ENCODE results near the gene FAM219A.

Gene FAM219A, protein sequence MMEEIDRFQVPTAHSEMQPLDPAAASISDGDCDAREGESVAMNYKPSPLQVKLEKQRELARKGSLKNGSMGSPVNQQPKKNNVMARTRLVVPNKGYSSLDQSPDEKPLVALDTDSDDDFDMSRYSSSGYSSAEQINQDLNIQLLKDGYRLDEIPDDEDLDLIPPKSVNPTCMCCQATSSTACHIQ

DNA sequence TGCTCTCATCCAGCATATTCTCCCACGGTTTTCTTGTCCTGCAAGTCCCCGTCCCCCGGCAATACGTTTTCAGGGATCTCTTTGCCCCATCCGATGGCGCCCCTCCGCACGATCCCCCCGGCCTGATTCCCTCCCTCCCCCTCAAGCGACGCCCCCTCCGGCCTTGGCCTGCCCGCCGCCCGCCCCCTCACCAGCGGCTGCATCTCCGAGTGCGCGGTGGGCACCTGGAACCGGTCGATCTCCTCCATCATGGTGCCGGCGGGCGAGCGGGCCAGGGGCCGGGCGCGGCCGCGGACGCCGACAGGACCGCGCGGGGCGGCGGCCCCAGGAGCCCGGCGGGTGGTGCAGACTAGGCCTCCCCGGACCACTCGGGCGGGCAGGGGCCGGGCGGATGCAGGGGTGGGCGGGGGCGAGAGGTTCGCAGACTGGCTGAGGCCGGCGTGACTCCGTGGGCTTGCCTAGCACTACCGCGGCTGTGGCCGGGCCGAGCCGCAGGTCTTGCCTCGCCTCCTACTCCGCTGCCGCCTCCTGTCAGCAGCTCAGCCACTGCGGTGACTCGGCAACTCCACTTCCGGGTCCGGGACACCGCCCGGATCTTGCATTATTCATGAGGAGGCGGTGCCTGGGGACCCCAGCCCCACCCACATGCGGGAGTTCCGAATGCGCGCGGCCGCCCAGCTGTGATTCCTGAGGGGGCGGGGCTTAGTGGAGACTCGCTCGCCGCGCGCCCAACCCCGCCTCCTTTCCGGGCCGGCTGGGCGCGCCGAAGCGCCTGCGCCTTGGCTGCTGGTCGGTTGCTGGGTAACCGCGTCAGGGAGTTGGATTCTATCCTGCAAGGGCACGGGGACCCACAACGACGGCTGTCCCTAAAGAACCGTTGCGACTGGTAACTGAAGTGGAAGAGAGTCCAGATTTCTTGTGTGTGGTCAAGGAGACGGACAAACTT is at the start of gene FAM219A, which contains the start of gene DNAI1:
Gene FAM219A, minus strand, starts transcription at position 558 of the 946 bp plus-strand sequence. Its CDS starts 307 bp downstream, at position 251.
Gene DNAI1, plus strand, starts transcription at position 793 of the 946 bp plus-strand sequence. CDS start 201 bp downstream, outside the sequence.
- in situ Hi-C loops (cut with MboI; ENCODE audit: low sequenced_read_pairs): no loop called here

DNA sequence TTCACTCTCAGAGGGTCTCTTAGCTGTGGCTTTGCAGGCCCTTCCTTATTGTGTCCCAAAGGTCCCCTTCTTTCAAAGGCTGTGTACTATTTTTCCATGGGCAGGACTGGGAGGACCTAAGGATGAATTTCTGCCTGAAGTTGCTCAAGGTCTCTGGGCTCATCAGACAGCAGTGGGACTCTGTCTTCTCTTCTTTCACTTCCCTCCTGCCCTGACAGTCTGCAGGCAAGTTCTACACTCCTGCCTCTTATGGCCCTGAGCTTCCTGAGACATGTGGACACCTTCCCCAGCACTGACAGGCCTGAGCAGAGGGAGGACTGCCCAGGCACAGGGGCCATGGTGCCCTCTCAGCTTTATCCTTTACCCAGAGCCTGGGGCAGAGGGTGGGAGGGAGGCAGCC is 49.6 kb upstream of the FAM219A start:
- in situ Hi-C loops (cut with MboI; ENCODE audit: low sequenced_read_pairs): loop anchor here (10.0 kb wide), 1 partner anchor 83 kb away; no protein-coding TSS in a partner anchor

DNA sequence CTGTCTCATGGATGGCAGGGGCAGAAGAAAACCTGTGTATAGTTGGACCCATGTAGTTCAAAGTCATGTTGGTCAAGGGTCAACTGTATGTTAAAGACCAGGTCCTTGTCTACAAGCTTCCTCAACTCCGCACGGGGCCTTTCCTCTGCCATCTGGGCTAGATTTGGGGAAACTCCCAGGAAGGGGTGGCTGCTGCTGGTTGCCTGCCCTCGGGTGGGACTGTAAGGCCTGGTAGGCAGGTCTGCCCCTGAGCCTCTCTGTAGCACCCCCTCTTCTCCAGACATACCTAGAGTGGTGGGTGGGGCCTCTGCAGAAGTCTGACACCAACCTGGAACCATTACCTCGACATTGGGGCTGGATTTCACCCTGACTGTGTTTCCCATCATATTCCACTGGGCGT is 49.2 kb upstream of the FAM219A start:
- in situ Hi-C loops (cut with MboI; ENCODE audit: low sequenced_read_pairs): loop anchor here (10.0 kb wide), 1 partner anchor 83 kb away; no protein-coding TSS in a partner anchor

DNA sequence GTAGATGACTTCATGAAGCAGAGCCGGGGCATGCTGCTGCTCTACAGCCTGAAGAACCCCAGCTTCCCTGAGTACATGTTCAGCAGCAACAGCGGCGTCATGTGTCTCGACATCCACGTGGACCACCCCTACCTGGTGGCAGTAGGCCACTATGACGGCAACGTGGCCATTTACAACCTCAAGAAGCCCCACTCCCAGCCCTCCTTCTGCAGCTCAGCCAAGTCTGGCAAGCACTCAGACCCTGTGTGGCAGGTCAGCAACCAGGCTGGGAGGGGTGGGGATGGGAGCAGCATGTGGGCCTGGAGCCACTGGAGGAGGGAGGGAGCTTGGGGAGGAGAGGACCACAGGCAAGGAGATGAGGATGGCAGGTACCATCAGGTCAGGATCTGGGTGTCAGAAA is 48.3 kb upstream of the FAM219A start:
- in situ Hi-C loops (cut with MboI; ENCODE audit: low sequenced_read_pairs): loop anchor here (10.0 kb wide), 1 partner anchor 82 kb away; no protein-coding TSS in a partner anchor

DNA sequence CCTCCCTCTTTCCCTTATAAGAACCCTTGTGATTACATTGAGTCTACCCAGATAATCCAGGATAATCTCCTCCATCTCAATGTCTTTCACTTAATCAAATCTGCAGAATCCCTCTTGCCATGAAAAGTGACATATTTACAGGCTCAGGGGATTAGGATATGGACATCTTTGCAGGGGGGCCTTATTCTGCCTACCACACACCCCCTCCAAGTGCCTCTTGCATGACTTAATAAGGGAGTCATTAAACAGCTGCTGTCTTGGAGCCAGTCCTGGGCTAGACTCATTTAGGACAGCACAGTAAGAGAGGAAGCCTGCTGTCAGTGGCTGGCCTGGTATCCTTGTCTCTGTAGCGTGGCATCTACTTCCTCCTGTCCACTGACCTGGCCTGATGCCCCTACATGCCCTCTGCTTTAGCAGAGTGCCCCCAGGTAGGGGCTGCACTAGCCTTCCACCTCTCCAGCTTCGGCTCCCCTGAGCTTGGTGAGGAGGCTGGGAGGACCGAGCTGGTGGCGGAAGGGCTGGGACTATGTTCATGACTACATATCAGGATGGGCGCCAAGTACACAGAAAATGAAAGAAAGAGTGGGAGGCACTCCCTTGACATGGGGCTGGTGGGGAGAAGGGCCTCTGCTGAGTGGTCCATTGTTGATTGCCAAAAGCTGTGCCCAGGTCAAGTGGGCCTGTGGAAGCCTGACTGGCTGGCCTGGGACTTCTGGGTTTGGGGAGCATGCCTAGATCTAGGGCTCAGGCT is 47.2 kb upstream of the FAM219A start:
- in situ Hi-C loops (cut with MboI; ENCODE audit: low sequenced_read_pairs): loop anchor here (10.0 kb wide), 1 partner anchor 81 kb away; no protein-coding TSS in a partner anchor

DNA sequence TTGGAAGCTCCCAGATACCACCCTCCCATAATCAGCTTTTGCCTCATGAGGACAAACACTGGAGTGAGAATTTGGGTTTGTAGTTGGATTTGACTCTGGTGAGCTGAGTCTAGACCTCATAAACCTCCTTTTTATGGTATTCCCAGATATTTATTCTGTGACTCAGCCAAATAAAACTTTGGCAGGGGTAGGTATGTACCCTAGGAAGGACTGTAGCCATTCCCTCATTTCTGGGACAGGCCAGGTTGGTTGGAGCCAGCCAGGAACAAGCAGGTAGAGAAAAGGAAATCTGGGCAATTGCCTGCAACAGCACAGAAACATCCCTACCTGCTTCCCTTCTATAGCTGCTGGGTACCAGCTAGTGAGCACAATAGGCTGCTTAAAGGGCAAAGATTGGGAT is 45.0 kb upstream of the FAM219A start:
- in situ Hi-C loops (cut with MboI; ENCODE audit: low sequenced_read_pairs): loop anchor here (10.0 kb wide), 1 partner anchor 79 kb away; no protein-coding TSS in a partner anchor

DNA sequence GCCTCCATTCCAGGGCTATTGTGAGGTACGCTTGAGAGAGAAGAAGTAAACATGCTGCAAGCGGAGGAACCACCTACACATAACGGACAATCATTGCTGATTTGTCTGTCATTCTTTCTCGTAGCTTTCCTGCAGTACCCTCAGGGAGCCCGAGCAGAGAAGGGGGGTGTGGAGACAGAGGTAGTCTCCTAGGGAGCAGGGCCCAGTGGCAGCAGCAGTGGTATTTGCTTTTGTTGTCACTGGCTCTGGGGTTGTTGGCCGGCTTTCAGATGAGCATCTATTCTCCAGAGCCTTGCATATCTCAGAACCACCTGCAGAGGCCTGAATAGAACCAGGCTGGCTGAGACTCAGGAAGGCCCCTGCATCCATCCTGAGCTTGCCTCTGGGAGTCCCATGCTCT is 44.5 kb upstream of the FAM219A start:
- in situ Hi-C loops (cut with MboI; ENCODE audit: low sequenced_read_pairs): loop anchor here (10.0 kb wide), 1 partner anchor 78 kb away; no protein-coding TSS in a partner anchor

DNA sequence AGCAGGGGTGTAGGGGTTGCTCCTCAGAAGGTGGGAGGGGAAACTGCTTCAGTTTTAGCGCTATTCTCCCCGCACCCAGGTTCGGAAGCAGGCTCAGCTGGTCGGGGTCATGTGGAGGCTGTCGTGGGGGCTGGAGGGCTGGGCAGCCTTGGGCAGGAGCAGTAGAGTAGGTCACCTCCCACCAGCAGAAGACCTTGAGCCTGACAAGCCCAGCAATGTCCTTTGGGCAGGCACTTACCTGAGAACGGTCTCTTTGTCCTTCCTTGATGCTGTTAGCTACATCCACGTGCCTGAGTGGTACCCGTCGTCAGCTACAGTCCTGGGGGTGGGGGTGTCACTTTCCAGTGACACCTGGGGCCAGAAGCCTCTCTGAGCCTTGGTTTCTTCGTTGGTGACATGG is 44.1 kb upstream of the FAM219A start:
- in situ Hi-C loops (cut with MboI; ENCODE audit: low sequenced_read_pairs): loop anchor here (10.0 kb wide), 1 partner anchor 78 kb away; no protein-coding TSS in a partner anchor

DNA sequence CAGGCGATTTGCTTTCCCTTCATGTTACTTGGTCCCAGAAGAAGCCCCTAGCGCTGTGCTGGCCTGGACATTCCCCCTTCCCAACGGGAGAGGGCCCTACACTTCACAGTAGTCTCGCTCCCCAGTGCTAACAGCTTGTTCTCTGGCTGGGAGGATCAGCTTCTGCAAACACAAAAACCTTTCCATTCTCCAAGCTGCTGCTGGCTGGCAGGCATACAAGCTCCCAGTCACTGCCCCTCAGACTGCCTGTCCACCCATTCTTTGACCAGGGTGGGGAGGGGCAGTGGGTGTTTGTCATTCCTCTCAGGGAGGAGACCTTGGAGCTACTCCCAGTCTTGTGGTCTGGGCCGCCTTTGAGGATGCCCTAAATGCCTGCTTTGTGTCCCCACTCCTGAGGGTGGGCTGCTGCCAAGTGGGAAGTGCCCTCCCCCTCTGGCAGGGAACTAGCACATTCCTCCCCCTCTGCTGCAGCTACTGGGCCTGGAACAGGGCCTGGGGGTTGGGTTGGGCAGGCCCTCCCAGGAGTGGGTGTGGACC is 43.6 kb upstream of the FAM219A start:
- in situ Hi-C loops (cut with MboI; ENCODE audit: low sequenced_read_pairs): loop anchor here (10.0 kb wide), 1 partner anchor 77 kb away; no protein-coding TSS in a partner anchor

DNA sequence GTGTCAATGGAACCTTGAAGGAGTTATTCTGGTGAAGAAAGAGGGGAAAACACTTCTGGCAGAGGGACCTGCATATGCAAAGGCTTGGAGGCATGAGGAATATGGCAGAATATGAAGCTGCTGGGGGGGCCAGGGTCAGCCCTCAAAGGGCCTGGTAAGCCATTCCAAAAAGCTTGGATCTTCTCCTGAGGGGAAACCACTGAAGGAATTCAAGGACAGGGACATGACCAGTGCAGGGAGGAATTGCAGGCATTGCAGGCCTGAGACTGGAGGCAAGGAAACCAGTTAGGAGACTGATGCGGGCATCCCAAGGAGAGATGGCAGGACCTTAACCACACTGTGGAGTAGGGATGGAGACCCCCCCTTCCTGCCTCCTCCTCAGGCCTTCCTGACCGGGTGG is 43.0 kb upstream of the FAM219A start:
- in situ Hi-C loops (cut with MboI; ENCODE audit: low sequenced_read_pairs): loop anchor here (10.0 kb wide), 1 partner anchor 77 kb away; no protein-coding TSS in a partner anchor

DNA sequence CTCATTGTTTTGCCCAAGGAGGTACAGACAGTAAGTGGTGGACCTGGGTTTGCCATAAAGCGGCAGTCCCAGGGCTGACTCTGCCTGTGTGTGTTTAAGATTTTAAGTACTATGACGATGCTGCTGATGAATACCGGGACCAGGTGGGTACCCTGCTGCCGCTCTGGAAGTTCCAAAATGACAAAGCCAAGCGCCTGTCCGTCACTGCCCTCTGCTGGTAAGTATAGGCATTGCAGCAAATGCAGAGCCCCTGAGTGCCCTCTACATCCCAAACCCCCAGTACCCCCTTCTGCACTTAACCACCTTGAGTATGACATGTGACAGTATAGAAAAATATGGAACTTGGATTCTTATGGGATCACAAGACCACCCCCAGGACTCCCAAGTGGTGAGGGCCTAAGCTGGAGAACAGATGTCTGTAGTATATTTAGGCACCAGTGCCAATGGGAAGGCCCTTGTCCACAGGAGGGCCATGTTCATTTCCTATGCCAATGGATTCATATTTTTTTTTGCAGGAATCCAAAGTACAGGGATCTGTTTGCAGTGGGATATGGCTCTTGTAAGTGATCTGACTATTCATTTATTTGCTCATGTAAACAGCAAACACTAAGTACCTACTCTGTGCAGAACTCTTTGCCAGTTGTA is 42.4 kb upstream of the FAM219A start:
- in situ Hi-C loops (cut with MboI; ENCODE audit: low sequenced_read_pairs): loop anchor here (10.0 kb wide), 1 partner anchor 76 kb away; no protein-coding TSS in a partner anchor

DNA sequence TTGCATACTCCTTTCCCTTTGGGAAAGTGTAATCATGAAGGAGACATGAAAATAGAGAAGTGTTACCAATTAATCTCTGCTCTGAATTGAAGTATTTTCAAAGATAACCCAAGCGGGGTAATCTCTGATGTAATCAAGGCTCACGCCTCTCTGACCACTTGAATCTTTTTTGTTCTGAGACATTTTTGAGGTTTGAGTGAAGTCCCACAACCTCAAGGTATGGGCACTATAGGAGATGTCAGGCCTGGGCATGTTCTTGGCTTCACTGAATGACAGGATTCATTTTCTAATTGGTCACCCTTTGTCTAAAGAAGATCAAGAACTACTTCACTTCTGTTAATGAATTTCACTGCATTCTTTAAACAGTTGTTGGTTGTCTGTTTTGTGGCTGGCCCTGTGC is 40.7 kb upstream of the FAM219A start:
- in situ Hi-C loops (cut with MboI; ENCODE audit: low sequenced_read_pairs): loop anchor here (10.0 kb wide), 1 partner anchor 94 kb away; no protein-coding TSS in a partner anchor

DNA sequence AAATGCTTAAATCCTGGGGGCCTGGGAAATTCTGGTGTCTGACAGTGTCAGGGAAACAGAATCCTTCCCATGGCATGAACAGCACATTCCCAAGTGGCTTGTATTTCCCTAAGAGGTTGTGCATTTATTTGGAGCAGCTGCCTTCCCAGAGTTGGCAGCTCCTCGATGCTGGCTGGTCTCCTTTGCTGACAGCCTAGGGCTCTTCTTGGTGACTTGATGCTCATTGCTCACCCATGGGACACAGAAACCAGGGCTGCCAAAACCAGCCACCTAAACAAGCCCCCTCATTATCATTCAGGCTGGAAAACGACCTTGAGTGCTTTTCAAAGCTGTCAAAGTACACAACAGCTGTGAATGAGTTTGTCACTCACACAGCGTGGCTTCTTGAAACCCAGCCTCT is 40.2 kb upstream of the FAM219A start:
- in situ Hi-C loops (cut with MboI; ENCODE audit: low sequenced_read_pairs): loop anchor here (10.0 kb wide), 1 partner anchor 94 kb away; no protein-coding TSS in a partner anchor

DNA sequence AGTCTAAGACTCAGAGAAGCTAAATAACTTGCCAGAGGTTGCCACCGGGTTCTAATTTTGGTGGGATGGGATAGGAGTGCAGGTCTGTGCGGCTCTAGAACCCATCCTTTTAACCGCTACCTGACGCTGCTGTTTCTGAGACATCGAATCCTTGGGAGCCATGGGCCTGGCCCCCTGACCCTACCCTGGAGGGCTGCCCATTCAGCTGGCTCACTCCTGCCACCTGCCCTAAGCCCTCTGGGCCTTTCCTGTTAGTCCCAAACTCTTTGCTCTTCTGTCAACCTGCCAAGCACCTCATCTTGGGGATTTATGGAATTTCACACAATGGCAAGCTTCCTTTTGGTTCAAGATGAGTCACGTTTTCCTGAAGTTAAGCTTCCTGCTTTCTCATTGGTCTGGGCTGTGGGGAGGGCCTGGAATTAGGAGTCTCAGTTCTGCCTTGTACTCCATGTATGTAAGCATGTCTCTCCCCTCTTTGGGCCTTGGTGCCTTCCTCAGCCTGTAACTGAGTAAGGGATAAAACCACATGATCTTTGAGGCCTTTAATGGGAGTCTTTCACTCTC is 37.9 kb upstream of the FAM219A start:
- in situ Hi-C loops (cut with MboI; ENCODE audit: low sequenced_read_pairs): loop anchor here (10.0 kb wide), 1 partner anchor 91 kb away; no protein-coding TSS in a partner anchor

DNA sequence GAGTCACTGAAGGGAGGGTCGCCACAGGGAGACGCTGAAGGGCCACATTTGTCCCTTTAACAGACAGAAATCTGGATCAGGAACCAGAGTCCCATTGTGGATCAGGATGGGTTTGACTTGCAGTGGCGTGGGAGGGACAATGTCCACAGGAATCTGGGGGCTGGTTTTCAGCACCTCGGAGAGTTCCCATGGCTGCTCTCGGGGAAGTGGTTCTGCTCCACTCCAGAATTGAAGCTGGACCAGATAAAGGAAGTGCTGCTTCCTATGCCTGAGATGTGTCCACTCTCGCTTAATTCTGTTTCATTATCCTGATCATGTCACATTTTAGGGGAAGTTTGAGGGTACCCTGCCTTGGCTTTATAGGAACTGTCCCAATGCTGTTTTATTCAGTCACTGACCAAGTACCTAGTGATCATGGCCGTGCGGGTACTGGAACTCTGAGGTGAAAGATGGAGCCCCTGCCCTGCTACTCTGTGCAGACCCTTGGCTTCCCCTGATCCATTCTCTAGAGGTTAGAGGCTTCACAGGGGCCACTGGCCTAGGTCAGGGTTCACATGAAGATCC is 35.7 kb upstream of the FAM219A start:
- in situ Hi-C loops (cut with MboI; ENCODE audit: low sequenced_read_pairs): loop anchor here (10.0 kb wide), 1 partner anchor 89 kb away; no protein-coding TSS in a partner anchor

DNA sequence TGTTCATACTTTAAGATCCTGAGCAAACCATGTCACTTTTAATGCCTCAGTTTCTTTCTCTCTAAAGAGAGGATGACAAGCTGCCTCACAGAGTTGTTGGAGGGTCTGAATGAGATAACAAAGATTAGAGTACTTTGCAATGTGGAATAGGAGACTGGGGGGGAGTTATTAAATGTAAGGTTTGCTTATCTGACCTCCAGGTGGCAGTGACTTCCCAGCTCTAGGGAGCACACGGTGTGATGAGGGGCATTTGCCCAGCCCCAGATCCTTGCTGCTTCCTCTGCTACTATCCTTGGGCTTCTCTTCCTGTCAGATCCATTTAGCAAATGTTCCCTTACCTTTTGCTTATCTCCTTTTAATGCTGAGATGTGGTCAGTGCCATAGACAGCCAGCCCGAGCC is 33.7 kb upstream of the FAM219A start:
- in situ Hi-C loops (cut with MboI; ENCODE audit: low sequenced_read_pairs): loop anchor here (10.0 kb wide), 1 partner anchor 87 kb away; no protein-coding TSS in a partner anchor

DNA sequence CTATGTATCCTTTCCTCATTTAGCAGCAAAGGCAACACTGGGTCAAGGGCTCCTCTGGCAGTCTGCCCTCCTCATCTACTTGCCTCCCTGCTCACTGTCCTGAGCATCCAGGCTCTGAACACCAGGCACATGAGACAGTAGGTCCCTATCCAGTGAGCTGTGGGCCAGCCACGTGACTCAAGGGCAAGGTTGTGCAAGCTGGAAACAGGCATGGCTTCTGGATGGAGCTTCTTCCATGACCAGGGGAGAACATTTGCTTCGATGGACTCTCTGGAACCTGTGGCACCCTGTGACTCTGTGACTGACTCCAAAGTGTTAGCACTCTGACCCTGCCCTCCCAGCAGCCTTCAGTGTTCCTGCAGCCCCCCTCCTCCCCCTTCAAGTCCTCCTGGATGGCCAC is 33.2 kb upstream of the FAM219A start:
- in situ Hi-C loops (cut with MboI; ENCODE audit: low sequenced_read_pairs): loop anchor here (10.0 kb wide), 1 partner anchor 87 kb away; no protein-coding TSS in a partner anchor

DNA sequence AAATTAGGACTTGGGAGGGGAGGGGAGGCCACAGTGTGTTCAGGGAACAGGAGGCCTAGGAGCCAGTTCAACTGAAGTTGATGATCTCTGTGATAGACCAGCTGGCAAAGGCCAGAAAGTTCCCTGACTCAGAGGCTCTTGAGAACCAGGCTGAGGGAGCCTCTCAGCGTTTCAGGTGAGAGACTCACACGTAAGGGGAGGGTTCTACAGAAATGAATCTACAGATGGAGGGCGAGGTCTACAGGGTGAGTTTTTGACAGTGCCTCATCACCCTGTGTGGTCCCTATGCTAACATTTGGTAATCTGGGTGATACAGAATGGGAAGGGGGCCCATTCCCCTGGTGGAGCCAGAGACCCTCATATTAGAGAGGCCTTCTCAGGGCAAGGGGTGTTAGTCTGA is 32.4 kb upstream of the FAM219A start:
- in situ Hi-C loops (cut with MboI; ENCODE audit: low sequenced_read_pairs): loop anchor here (10.0 kb wide), 1 partner anchor 86 kb away; no protein-coding TSS in a partner anchor

DNA sequence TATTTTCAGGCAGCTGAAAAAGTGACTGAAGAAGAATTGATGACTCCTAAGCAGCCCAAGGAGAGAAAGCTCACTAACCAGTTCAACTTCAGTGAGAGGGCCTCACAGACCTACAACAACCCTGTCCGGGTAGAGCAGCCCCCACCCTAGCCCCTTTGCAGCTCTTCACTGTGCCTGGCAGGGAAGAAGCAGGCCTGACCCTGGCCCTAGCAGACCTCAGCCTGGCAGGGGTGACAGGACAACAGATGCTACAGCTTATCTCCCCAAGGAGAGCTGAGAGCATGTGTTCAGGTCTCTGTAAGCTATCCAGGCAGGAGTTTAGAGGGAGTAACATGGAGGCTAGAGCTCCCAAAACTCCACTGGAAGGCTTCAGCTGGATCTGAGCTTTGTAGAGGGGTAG is 32.0 kb upstream of the FAM219A start:
- in situ Hi-C loops (cut with MboI; ENCODE audit: low sequenced_read_pairs): loop anchor here (10.0 kb wide), 1 partner anchor 86 kb away; no protein-coding TSS in a partner anchor

Measured in HL-60/S4 (cell line).